Neural cell (in vitro differentiated cells): ENCODE measurements around the gene CENPA. TPM values are rescaled to one million over a fixed set of nuclear protein-coding genes. Genes with fewer than 3 reads are reported as not detected.

Experiments used
- H2AFZ ChIP-seq: fragments of 200-600, 300-800 bp; sonication (generic), shearing (Covaris generic); 2 replicates; pipeline ENCODE4 v1.6.0; 2014; ENCODE audit warnings: low read depth, mild to moderate bottlenecking, antibody characterized with exemption, low read length, moderate library complexity
- H3F3A ChIP-seq: fragments of 200-600 bp; shearing (Covaris generic); 2 replicates; pipeline ENCODE4 v1.6.1; 2016; ENCODE audit warnings: mild to moderate bottlenecking, moderate library complexity, mixed read lengths, antibody characterized with exemption, low read length; ENCODE audit not compliant: insufficient read depth, poor library complexity, severe bottlenecking
- H3K27ac ChIP-seq: fragments of 200-600, 300-800 bp; sonication (generic), shearing (Covaris generic); 2 replicates; pipeline ENCODE4 v1.5.1; 2014; ENCODE audit warnings: mild to moderate bottlenecking, low read length, moderate library complexity
- H3K27me3 ChIP-seq: fragments of 300-800, 200-600 bp; sonication (generic), shearing (Covaris generic); 2 replicates; pipeline ENCODE4 v1.6.0; 2014; ENCODE audit warnings: mild to moderate bottlenecking, low read depth, low read length, moderate library complexity; ENCODE audit not compliant: insufficient read depth
- H3K36me3 ChIP-seq: fragments of 300-800, 200-600 bp; sonication (generic), shearing (Covaris generic); 2 replicates; pipeline ENCODE4 v1.5.1; 2014; ENCODE audit warnings: mild to moderate bottlenecking, antibody characterized with exemption, low read length, moderate library complexity; ENCODE audit not compliant: insufficient read depth
- H3K4me2 ChIP-seq: fragments of 300-800, 200-600 bp; sonication (generic), shearing (Covaris generic); 2 replicates; pipeline ENCODE4 v1.6.0; 2014; ENCODE audit warnings: mild to moderate bottlenecking, low read length
- H3K4me3 ChIP-seq: fragments of 300-800, 200-600 bp; sonication (generic), shearing (Covaris generic); 2 replicates; pipeline ENCODE4 v1.5.1; 2014; ENCODE audit warnings: mild to moderate bottlenecking, low read length, moderate library complexity
- H3K79me2 ChIP-seq: fragments of 200-600 bp; shearing (Covaris generic); replicated peaks from 2 replicates; pipeline ENCODE4 v1.6.0; 2014; ENCODE audit warnings: mild to moderate bottlenecking, low read length, moderate library complexity; ENCODE audit not compliant: insufficient read depth
- H3K9ac ChIP-seq: fragments of 300-800, 200-600 bp; sonication (generic), shearing (Covaris generic); 2 replicates; pipeline ENCODE4 v1.6.1; 2016; ENCODE audit warnings: mild to moderate bottlenecking, low read length, mixed read lengths
- H3K9me2 ChIP-seq: fragments of 200-600 bp; shearing (Covaris generic); 2 replicates; pipeline ENCODE4 v1.6.1; 2016; ENCODE audit warnings: mild to moderate bottlenecking, low read length, mixed read lengths; ENCODE audit not compliant: insufficient read depth
- H3K9me3 ChIP-seq: fragments of 200-600, 300-800 bp; sonication (generic), shearing (Covaris generic); 2 replicates; pipeline ENCODE4 v1.6.1; 2016; ENCODE audit warnings: mild to moderate bottlenecking, mixed run types, low read length, moderate library complexity, mixed read lengths
- H4K20me1 ChIP-seq: fragments of 200-600 bp; shearing (Covaris generic); 2 replicates; pipeline ENCODE4 v1.6.1; 2016; ENCODE audit warnings: mild to moderate bottlenecking, mixed run types; ENCODE audit not compliant: insufficient read depth
- CTCF ChIP-seq: fragments of 450-650 bp; IDR thresholded peaks from 2 replicates; pipeline ENCODE4 v1.5.1; 2014; ENCODE audit warnings: antibody characterized with exemption, mild to moderate bottlenecking, moderate library complexity; ENCODE audit not compliant: poor library complexity, severe bottlenecking
- EP300 ChIP-seq: fragments of 450-650 bp; conservative IDR thresholded peaks from 2 replicates; pipeline ENCODE4 v1.6.1; 2014; ENCODE audit warnings: antibody characterized with exemption, mild to moderate bottlenecking, moderate library complexity; ENCODE audit not compliant: poor library complexity, severe bottlenecking
- EZH2 ChIP-seq: fragments of 200-600, 300-800 bp; shearing (Covaris generic), sonication (generic); IDR thresholded peaks from 2 replicates; pipeline ENCODE4 v1.6.1; 2014; ENCODE audit warnings: antibody characterized with exemption, low read length, borderline replicate concordance, mild to moderate bottlenecking; ENCODE audit not compliant: insufficient read depth, poor library complexity, severe bottlenecking
- MXI1 ChIP-seq: fragments of 450-650 bp; conservative IDR thresholded peaks from 2 replicates; pipeline ENCODE4 v1.6.1; 2014; ENCODE audit warnings: antibody characterized with exemption, mild to moderate bottlenecking; ENCODE audit not compliant: poor library complexity, severe bottlenecking
- POLR2AphosphoS5 ChIP-seq: IDR thresholded peaks from 2 replicates; pipeline ENCODE4 v1.6.1; 2012
- RAD21 ChIP-seq: fragments of 450-650 bp; conservative IDR thresholded peaks from 2 replicates; pipeline ENCODE4 v1.6.1; 2014; ENCODE audit warnings: antibody characterized with exemption, mild to moderate bottlenecking, moderate library complexity
- REST ChIP-seq: IDR thresholded peaks from 2 replicates; pipeline ENCODE4 v1.6.1; 2012; ENCODE audit warnings: borderline replicate concordance
- SMC3 ChIP-seq: fragments of 450-650 bp; conservative IDR thresholded peaks from 2 replicates; pipeline ENCODE4 v1.6.1; 2014; ENCODE audit warnings: antibody characterized with exemption, mild to moderate bottlenecking, moderate library complexity; ENCODE audit not compliant: poor library complexity
- TAF1 ChIP-seq: IDR thresholded peaks from 2 replicates; pipeline ENCODE4 v1.6.1; 2012; ENCODE audit warnings: low read depth
- polyA plus RNA-seq: library from polyadenylated mRNA; depleted of rRNA; stranded (reverse); fragments of >200 nt; gene quantifications from 2 replicates; pipeline ENCODE4 v1.2.3, GENCODE V29; 2014

The CENPA gene
- polyA plus RNA-seq, 1 donor from 2014 or later = 0.54 TPM

- TF ChIP-seq RAD21 (no peak), EZH2 (no peak), EP300 (no peak), CTCF (no peak), POLR2AphosphoS5 (no peak), TAF1 (no peak), MXI1 (no peak), REST (no peak), SMC3 (no peak)
- no peak overlapping the region for H3K4me2 ChIP-seq
- H3K4me3 ChIP-seq = no peak overlapping the region
- H3K27ac ChIP-seq = no peak overlapping the region
- no peak overlapping the region for H3K9ac ChIP-seq
- no peaks in the 10 kb centered on the region for H3K79me2 ChIP-seq
- no peaks in the 10 kb centered on the region for H3K36me3 ChIP-seq
- H3F3A ChIP-seq = no peaks in the 10 kb centered on the region
- H3K27me3 ChIP-seq = no peaks in the 10 kb centered on the region
- no peaks in the 10 kb centered on the region for H3K9me3 ChIP-seq
- no peaks in the 10 kb centered on the region for H3K9me2 ChIP-seq
- no peak overlapping the region for H2AFZ ChIP-seq
- no peaks in the 10 kb centered on the region for H4K20me1 ChIP-seq
These were observed 37.0 kb downstream of the CENPA start for GRCh38 chr2:26822877-26823276.

- Histone ChIP-seq H3K79me2 (no peaks in the 10 kb centered on the region), H4K20me1 (no peaks in the 10 kb centered on the region), H3K9me3 (no peaks in the 10 kb centered on the region), H2AFZ (no peak overlapping the region), H3F3A (no peaks in the 10 kb centered on the region), H3K27me3 (no peaks in the 10 kb centered on the region), H3K4me3 (no peak overlapping the region), H3K27ac (no peak overlapping the region), H3K9me2 (no peaks in the 10 kb centered on the region), H3K36me3 (no peaks in the 10 kb centered on the region), H3K4me2 (no peak overlapping the region), H3K9ac (no peak overlapping the region)
- TF ChIP-seq EZH2 = no peak
- no peak for TF ChIP-seq SMC3
- TF ChIP-seq EP300 = no peak
- no peak for TF ChIP-seq POLR2AphosphoS5
- no peak for TF ChIP-seq RAD21
- TF ChIP-seq REST = no peak
- no peak for TF ChIP-seq TAF1
- no peak for TF ChIP-seq MXI1
- TF ChIP-seq CTCF = no peak
These were observed 52.5 kb downstream of the CENPA start for GRCh38 chr2:26838121-26838906.
